ENCODE results near the gene PLCD4.
A peak's percentile ranks its signal among the peaks of the same experiment; 100 is the strongest.

PLCD4 gene

DNA sequence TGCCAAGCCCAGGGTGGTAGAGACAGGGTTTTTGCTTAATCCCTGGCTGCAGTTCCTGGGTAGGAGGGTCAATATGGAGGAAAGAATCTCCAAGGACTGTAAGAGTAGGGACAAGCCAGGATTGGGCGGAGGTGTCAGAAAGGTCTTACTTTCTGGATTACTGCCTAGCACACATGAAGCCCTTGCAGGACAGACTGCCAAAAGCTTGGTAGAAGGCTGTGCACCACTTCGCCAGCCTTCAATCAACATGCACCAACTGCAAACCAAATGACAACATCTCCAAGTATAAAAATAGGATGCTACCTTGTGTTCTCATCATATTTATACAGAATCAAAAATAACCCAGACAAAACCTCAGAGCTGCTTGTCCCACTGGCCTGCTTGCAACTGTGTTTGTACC, 48.1 kb downstream of the PLCD4 start:
- no peak for DNase-seq (ENCODE audit: insufficient read length)
- TF ChIP-seq TAF1 (IDR thresholded peaks at IDR 0.05; ENCODE audit: borderline replicate concordance, low read depth, low read length) (no peak), POLR2A (IDR thresholded peaks at IDR 0.05; ENCODE audit: low read depth, low read length) (no peak), POLR2AphosphoS5 (IDR thresholded peaks at IDR 0.05; ENCODE audit: low read depth, low read length) (no peak)
- no peak for FAIRE-seq

DNA sequence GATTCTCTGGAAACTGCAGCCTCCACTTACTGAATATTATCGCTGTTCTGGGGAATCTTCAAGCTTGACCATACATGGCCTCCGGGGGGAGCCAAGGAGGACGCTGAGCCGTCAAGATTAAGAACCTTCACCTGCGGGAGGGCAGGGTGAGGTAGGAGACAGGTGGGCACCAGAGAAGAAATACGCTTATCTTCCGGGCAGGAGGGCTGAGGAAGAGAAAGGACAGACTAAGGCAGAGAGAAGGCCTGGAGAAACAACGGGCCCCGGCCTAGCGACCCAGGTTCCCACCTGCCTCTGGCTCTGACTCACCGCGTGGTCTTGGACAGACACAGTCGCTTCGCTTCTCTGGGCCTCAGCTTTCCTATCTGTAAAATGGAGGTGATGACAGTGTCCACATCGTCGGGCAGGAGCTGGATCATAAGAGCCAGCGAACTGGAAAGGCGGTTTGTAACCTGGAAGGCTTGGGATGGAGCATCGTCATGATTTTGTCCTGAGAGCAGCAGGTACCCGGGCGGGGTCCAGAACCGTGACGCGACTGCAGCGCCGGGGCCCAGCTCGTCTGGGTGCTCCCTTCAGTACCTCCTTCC, 51.1 kb downstream of the PLCD4 start:
- TF ChIP-seq POLR2A (IDR thresholded peaks at IDR 0.05; ENCODE audit: low read depth, low read length) = no peak
- TF ChIP-seq TAF1 (IDR thresholded peaks at IDR 0.05; ENCODE audit: borderline replicate concordance, low read depth, low read length) = 0 out of 2 replicates have a peak, but pooled peaks have one; percentile 29
- FAIRE-seq (no peak), DNase-seq (ENCODE audit: insufficient read length) (peak; percentile 50)

DNA sequence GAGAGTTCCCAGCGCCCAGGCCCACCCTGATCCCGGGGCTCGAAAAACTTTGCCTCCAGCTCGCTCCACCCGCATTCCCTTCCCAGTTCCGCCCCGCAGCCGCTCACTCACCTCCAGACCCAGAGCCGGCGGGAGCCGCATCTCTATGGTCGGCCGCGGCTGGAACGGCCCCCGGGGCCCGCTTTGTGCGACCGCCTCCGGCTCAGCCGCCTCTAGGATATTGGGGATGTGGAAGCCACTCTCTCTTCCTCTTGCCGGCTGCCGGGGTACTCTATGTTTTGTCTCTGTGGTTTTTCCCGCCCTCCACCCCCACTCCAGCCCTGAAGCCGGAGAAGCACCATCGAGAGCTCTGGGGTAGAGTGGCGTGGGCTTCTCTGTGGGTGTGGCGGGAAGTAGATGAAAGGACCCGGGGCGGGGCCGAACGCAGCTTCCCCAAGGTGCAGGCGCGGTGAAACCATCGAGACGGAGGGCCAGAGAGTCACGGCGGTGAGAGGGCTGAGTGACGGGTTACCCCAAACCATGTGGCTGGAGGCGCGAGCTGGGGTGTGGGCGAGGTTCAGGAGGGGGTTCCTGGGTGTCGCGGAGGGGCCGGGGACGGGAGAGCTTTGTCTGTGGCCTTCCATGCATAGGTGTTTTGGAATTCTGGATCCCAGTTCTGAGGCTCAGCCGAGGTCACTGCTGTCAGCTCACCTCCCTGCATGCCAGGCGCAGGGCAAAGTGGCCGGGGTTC, 51.7 kb downstream of the PLCD4 start, which contains the start of the genes BCS1L and ZNF142:
Gene BCS1L, plus strand, starts transcription at position 426 of the 730 bp plus-strand sequence. CDS start 1,305 bp downstream, outside the sequence.
Gene ZNF142, minus strand, starts transcription at position 366 of the 730 bp plus-strand sequence. CDS start 3,194 bp downstream, outside the sequence.
- peak; percentile 97 for FAIRE-seq
- DNase-seq (ENCODE audit: insufficient read length) = peak; percentile 92
- TF ChIP-seq POLR2AphosphoS5 (IDR thresholded peaks at IDR 0.05; ENCODE audit: low read depth, low read length) (peak; percentile 72), TAF1 (IDR thresholded peaks at IDR 0.05; ENCODE audit: borderline replicate concordance, low read depth, low read length) (0 out of 2 replicates have a peak, but pooled peaks have one; percentile 52), POLR2A (IDR thresholded peaks at IDR 0.05; ENCODE audit: low read depth, low read length) (peak; percentile 77; the same call in 1 of the 2 replicates)

DNA sequence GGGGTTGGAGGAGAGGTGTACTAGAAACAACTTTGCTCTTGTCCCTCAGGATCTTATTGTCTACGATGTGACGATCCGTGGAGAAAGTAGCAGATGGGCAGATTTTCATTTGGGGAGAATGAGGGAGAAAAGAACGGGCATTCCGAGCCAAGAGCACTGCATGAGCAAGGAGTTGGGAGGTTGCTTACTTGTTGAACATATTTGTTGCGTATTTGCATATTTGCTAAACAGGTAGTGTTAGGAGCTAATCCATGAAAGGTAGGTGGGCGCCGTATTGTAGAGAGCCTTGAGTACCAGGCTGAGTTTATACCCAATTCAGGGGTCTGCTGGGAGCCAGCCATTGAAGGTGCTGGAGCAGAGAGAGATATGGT, 52.3 kb downstream of the PLCD4 start:
- FAIRE-seq (no peak), DNase-seq (ENCODE audit: insufficient read length) (no peak)
- TF ChIP-seq TAF1 (IDR thresholded peaks at IDR 0.05; ENCODE audit: borderline replicate concordance, low read depth, low read length) = no peak
- TF ChIP-seq POLR2AphosphoS5 (IDR thresholded peaks at IDR 0.05; ENCODE audit: low read depth, low read length) = no peak
- TF ChIP-seq POLR2A (IDR thresholded peaks at IDR 0.05; ENCODE audit: low read depth, low read length) = no peak

DNA sequence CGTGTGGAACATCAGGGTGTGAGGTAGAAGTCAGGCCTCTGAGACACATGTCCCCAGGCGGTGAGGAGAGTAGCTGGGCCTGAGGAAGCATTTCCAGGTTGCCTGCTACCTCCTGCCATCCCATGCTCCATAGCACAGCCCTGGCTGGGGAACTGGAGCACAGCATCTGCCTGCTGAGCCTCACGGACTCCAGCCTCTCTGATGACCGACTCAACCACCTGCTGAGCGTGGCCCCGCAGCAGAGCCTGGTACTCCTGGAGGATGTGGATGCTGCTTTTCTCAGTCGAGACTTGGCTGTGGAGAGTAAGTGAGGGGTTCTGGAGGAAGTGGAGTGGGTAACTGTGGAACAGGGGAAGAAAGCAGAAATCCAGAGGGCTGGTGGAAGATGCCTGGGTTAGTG, 54.7 kb downstream of the PLCD4 start:
- FAIRE-seq = no peak
- TF ChIP-seq POLR2A (IDR thresholded peaks at IDR 0.05; ENCODE audit: low read depth, low read length) (no peak), TAF1 (IDR thresholded peaks at IDR 0.05; ENCODE audit: borderline replicate concordance, low read depth, low read length) (no peak), POLR2AphosphoS5 (IDR thresholded peaks at IDR 0.05; ENCODE audit: low read depth, low read length) (no peak)
- DNase-seq (ENCODE audit: insufficient read length) = no peak

DNA sequence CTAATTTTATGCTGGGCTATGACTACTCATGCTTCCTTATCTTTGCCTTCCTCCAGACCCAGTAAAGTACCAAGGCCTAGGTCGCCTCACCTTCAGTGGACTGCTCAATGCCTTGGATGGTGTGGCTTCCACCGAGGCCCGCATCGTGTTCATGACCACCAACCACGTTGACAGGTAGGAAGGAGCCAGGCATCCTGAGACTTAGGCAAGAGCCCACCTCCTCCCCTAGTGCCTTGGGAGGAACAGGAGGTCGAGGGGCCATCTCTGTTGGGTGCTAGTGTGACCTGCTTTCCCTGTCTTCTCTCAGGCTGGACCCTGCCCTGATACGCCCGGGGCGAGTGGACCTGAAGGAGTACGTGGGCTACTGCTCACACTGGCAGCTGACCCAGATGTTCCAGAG, 55.1 kb downstream of the PLCD4 start:
- TF ChIP-seq POLR2AphosphoS5 (IDR thresholded peaks at IDR 0.05; ENCODE audit: low read depth, low read length) (no peak), POLR2A (IDR thresholded peaks at IDR 0.05; ENCODE audit: low read depth, low read length) (no peak), TAF1 (IDR thresholded peaks at IDR 0.05; ENCODE audit: borderline replicate concordance, low read depth, low read length) (no peak)
- FAIRE-seq (no peak), DNase-seq (ENCODE audit: insufficient read length) (no peak)

DNA sequence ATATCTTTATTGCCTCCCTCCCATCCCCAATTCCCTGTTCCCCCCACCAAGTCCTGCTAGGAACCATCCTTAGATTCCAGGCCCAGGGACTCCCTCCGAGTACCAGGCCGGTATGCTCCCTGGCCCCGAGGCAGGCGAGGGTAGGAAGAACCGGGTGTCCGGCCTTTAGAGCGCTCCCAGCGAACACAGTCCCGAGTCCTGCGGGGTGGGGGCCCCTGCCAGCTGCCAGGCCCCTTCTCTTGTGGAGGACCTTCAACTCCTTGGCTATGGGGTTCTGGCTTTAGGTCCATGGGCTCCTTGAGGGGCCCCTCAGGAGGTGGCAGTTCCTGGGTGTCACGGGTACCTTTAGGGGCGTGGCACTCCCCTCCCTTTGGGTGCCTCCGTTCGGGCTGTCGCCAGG, 56.2 kb downstream of the PLCD4 start:
- FAIRE-seq (no peak), DNase-seq (ENCODE audit: insufficient read length) (no peak)
- TF ChIP-seq TAF1 (IDR thresholded peaks at IDR 0.05; ENCODE audit: borderline replicate concordance, low read depth, low read length) (no peak), POLR2AphosphoS5 (IDR thresholded peaks at IDR 0.05; ENCODE audit: low read depth, low read length) (no peak), POLR2A (IDR thresholded peaks at IDR 0.05; ENCODE audit: low read depth, low read length) (no peak)

DNA sequence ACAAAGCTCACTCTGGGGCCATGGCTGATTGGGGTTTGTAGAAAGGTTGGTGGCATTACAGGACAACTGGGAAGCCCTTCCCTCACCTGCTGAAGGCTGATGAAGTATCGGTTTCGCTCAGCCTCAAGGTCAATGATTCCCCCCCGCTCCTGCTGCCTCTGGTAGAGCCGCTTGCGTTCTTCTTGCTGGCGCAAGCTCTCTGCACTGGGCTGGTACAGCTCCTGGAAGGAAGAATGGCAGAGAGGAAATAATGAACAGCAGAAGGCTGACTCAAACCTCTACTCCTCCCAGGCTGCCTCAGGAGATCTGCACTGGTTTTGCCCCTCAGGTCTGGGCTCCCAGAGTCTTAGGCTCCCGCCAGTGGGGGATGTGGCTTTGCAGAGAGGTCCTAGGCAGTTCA, 57.0 kb downstream of the PLCD4 start:
- DNase-seq (ENCODE audit: insufficient read length) (no peak), FAIRE-seq (no peak)
- TF ChIP-seq POLR2AphosphoS5 (IDR thresholded peaks at IDR 0.05; ENCODE audit: low read depth, low read length) (no peak), TAF1 (IDR thresholded peaks at IDR 0.05; ENCODE audit: borderline replicate concordance, low read depth, low read length) (no peak), POLR2A (IDR thresholded peaks at IDR 0.05; ENCODE audit: low read depth, low read length) (no peak)

DNA sequence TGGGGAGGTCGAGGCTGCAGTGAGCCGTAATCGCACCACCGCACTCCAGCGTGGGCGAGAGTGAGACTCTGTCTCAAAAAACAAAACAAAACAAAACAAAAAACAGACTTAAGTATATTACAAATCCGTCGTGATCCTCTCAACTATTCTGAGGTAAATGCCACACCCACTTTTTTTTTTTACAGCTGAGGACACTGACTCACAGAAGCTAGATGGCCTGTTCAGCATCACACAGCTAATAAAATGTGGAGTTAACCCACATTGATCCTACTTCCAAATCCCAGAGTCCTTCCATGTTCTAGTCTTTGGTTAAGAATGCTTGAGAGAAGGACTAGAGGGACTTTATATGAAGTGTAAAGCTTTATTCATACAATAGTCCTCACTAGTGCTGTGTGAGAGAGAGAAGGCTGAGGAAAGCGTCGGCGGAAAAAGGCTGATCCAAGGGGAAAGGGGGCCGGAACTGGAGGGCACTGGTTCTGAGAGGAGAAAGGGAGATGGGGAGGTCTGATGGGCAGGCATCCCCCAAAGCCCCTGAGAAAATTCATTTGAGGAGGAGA, 63.5 kb downstream of the PLCD4 start:
- TF ChIP-seq POLR2AphosphoS5 (IDR thresholded peaks at IDR 0.05; ENCODE audit: low read depth, low read length) = no peak
- FAIRE-seq = no peak
- no peak for DNase-seq (ENCODE audit: insufficient read length)

DNA sequence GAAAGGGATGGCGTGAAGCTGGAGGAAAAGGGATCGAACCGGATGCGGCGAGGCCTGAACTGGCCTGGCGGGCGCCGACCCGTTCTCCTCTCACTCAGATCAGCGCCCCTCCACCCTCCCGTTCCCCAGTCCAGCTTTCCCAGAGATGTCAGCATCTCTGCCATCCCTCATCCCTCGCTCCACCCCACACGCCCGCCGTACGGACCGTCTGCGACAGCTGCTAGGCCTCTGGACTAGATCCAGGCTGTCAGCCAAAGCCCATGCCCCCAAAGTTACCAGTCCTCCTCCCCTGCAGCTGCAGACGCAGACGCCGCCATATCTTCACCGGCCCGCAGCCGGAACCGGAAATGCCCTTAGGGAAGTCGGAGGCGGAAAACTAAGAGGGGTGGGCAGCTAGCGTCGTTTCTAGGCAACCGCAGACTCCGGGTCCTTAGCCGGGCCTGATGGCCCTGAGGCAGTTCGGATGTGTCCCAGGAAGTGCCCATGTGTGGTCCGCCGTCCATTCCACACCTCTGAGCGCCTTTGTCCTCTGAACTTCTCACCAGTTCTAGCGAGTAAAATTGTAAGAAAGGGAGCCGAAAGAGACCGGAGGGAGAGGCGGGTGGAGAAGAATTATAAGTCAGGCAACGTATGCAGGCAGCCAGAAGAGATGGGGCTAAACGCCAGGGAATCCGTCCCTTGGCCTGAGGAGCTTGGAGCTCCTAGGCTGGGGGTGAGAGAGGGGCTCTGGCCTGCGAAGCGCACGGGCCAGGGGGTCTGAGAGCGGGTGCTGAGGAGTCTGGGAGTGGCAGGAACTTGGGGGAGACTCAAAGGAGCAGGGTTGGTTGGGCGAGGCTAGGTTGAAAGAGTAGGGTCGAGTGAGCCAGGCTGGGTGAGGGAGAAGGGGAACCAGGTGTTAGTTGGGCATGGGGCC, 64.2 kb downstream of the PLCD4 start, which contains the start of the genes RNF25 and STK36:
Gene RNF25, minus strand, starts transcription at position 349 of the 913 bp plus-strand sequence. Its CDS starts 32 bp downstream, at position 317.
Gene STK36, plus strand, starts transcription at position 433 of the 913 bp plus-strand sequence. CDS start 744 bp downstream, outside the sequence.
- peak; percentile 91 for DNase-seq (ENCODE audit: insufficient read length)
- peak; percentile 70 for TF ChIP-seq POLR2AphosphoS5 (IDR thresholded peaks at IDR 0.05; ENCODE audit: low read depth, low read length)
- TF ChIP-seq TAF1 (IDR thresholded peaks at IDR 0.05; ENCODE audit: borderline replicate concordance, low read depth, low read length) = peak; percentile 86
- TF ChIP-seq POLR2A (IDR thresholded peaks at IDR 0.05; ENCODE audit: low read depth, low read length) = peak; percentile 87
- FAIRE-seq = peak; percentile 97

DNA sequence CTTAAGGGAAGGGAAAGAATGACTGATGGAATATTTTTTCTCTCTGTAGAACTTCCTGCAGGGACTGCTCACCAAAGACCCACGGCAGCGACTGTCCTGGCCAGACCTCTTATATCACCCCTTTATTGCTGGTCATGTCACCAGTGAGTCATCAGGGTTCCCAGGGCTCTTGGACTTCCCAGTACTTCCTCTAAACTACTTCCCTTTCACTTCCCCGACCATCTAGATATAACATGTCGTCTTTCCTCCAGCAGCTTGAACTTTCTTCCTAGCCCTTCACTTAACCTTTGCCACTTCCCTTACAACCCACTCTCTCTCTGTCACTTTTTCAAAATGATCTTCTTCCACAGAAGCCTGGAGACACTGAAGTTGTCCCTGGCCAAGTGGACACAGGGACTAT, 71.4 kb downstream of the PLCD4 start:
- TF ChIP-seq POLR2AphosphoS5 (IDR thresholded peaks at IDR 0.05; ENCODE audit: low read depth, low read length) (no peak), TAF1 (IDR thresholded peaks at IDR 0.05; ENCODE audit: borderline replicate concordance, low read depth, low read length) (no peak), POLR2A (IDR thresholded peaks at IDR 0.05; ENCODE audit: low read depth, low read length) (no peak)
- DNase-seq (ENCODE audit: insufficient read length) = no peak
- no peak for FAIRE-seq

Measured in GM12892 (cell line).